ENCODE data around the gene TUB. TPM values are rescaled to one million over a fixed set of nuclear protein-coding genes. Genes with fewer than 3 reads are reported as not detected.

TUB gene
- total RNA-seq, 1 donor, result 2.2 TPM

DNA sequence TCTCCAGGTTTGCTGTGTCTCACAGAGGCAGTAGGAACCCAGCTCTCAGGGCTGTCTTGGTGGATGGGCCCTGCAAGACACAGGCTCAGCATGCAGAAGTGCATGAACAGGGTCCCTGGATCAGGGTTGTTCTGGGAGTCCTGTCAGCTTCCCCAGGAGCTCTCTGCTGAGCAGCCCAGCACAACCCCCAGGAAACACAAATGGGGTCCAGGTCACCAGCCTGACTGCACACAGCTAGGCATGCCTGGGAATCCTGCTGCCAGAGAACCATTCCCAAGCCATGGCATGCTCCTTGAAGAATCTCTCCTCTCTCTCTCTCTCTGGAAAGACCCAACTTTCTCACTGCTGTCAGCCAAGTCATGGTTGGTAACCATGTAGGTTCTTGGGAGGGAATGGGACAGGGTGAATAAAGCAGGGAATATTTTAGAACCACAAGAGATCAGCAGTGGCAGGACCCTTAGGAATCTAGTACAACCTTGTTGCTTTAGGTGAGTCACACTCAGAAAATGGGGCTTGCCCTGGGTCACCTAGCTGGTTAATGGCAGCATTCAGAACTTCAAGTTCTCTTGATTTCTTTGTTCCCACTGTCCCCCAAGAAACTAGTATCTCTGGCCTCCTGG, 21.4 kb downstream of the TUB start:
- DNase-seq (ENCODE audit: low read depth in 2 of 3, low spot score in 2 of 3), result no peak

DNA sequence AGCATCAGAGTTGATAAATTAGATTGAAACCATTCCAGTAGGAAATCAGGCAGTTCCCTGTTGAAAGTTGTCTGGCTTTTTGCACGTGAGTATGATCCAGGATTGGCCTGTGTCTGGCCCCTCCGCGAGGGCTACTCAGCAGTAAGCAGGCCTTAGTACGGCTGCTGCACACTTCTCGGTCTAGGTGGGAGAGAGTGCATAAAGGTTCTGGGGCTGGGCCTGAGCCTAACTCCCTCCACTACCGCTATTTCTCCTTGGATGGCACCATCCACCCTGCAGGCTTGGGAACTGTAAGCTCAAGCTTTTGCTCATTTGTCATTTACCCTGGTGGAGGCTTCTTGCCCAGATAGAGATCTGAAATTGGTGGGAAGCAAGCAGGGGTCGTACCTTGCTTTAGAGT, 22.0 kb downstream of the TUB start:
- DNase-seq (ENCODE audit: low read depth in 2 of 3, low spot score in 2 of 3), result no peak

DNA sequence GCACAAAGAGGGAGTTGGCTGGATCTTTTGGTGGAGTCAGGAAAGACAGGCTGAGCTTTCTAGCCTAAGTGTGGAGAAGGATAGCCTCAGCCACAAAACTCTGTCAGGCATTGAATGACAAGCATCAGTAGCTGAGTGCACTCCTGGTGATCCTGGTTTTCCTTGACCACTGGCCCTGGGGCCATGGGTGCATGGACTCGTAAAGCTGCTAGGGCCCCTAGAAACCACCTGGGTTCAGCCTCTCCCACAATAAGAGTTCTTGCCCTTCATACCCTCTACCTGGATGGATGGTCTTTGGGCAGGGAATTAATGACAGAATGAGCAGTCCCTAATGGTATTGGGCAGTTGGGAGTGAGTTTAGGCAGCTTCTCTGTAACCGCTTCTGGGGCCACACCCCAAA, 22.9 kb downstream of the TUB start:
- no peak for DNase-seq (ENCODE audit: low read depth in 2 of 3, low spot score in 2 of 3)

DNA sequence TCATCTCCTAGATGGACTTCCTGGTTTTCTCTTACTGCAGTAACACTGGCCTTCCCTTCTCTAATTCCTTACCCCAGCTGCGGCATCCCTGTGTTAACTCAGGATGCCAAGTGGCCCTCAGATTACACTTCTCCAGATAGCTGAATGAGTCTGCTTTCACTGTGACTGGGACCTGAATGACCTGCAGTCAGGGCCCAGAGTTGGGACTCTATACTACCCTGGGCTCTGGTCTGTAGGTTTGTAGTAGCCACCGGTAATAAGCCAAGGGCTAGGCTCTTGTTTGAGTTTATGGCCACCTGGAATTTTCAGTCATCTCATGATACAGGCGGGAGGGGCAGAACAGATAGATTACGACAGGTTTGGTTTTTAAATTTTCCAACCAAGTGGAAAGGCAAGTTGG, 24.1 kb downstream of the TUB start:
- DNase-seq (ENCODE audit: low read depth in 2 of 3, low spot score in 2 of 3), result no peak

DNA sequence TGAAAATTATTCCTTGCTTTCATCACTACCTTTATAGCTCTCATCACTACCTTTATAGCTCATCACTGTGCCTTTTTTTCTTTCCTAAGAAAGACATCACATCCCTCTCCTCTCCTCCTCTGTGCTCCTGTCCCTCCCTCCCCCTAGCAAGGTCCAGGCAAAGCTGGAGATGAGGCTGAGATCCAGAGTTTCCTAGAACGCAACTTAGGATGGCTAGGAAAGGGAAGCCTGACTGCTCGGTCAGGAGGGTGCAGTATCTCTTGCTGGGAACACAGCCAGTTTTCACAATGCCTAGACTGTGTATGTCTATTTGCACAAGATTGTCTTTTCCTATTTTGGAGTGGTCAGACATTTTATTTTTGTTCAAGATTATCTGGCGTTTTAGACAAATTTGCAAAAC, 24.7 kb downstream of the TUB start:
- DNase-seq (ENCODE audit: low read depth in 2 of 3, low spot score in 2 of 3), result no peak

DNA sequence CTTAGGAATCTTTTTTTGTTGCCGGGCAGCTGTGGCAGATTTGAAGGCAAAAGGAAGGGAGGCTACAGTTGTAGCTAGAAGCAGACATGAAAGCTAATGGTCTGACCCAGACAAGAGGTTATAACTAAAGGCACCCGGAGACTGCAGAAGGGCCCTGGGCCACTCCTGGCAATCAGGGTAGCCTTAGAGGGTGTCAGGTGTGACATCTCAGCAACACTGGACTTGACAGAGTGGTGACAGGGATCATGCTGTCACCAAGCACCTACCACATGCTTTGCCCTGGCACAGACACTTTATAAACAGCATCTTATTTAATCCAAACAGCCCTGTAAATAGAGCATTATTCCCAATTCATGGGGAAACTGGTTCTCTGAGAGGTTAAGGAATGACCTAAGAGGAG, 25.7 kb downstream of the TUB start:
- no peak for DNase-seq (ENCODE audit: low read depth in 2 of 3, low spot score in 2 of 3)

DNA sequence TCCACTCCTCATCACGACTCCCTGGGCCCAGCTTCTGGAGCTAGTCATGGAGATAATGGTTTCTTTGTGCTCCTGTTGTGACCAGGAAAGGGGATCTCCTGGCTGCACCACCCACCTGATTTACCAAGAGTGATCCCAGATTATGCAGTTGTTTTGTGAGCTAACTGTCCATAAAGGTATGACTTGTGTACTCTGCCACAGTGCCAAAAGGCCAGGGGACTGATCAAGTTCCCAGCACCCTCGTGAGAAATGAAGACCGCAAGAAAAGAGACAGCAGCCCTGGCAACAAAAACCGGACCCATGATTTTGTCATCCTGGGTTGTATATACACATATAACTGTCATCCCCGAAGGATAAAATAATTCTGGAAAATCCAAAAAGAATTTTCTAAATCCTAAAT, 26.6 kb downstream of the TUB start:
- DNase-seq (ENCODE audit: low read depth in 2 of 3, low spot score in 2 of 3), result no peak

DNA sequence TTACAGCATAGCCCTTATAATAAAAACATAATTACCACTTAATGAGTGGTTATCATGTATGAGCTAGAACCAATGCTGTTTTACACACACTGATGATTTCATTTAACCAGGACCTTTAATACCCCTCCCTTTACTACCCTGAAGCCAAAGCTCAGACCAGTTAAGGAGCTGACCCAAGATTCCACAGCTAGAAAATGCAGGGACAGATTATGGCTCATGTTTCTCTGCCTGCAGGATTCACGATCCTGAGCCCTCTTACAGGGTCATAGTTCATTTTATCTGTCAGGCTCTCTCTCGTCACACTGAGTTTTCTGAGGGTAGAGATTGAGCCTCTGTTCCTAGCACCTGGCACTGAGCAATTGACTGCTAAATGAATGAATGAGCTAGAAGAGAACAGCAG, 27.4 kb downstream of the TUB start:
- DNase-seq (ENCODE audit: low read depth in 2 of 3, low spot score in 2 of 3), result no peak

DNA sequence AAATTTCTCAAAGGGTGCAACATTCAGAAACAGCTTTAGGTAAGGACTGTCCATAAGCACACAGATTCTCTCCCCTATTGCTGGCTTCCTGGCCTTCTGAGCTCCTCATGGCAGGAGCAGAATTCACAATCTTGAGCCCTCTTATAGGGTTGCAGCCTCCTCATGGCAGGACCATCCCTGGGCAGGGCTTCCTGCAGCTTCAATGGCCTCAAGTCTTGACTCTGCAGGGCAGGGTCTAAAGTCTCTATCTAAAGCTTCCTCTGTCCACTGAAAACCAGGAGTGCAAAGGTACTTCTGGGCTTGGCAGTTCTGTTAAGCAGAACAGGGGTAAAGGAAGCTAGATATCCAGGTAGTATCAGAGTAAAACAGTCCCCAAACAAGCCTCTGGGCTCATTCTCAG, 28.7 kb downstream of the TUB start:
- no peak for DNase-seq (ENCODE audit: low read depth in 2 of 3, low spot score in 2 of 3)

DNA sequence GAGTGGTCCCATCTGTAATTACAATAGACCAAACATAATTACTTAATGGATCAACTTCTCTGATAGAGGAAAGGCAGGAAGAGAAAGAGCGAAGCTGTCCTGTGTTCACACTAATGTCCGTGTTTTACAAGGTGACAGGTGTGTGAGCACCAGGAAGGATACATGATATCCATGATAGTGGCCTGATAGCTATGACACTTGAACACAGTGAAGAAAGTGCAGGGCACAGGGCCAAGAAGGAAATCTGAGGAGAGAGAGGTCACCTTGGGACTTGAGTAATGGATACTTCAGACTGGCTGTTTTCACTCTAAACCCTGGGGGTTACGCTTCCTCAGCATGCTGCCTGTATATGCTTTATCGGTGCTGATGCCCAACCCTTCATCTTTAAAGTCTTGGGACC, 29.4 kb downstream of the TUB start:
- no peak for DNase-seq (ENCODE audit: low read depth in 2 of 3, low spot score in 2 of 3)

DNA sequence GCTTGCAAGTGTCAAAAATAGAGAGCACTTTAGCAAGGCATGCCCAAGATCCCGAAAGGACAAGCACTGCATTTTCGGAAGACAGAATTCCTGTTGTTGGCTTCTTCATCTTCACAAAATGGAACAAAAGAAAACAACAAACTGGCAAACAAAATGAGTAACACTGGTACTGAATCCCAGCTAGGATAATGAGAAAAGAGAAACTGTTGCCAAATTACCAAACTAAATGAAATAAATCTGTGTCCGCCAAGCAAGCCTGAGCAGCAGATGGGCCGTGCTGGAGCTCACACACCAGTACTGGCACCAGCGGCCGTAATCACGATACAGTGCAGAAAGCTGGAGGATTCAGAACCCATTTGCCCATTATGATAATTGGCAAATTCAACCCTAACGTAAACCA, 30.6 kb downstream of the TUB start:
- DNase-seq (ENCODE audit: low read depth in 2 of 3, low spot score in 2 of 3), result no peak

DNA sequence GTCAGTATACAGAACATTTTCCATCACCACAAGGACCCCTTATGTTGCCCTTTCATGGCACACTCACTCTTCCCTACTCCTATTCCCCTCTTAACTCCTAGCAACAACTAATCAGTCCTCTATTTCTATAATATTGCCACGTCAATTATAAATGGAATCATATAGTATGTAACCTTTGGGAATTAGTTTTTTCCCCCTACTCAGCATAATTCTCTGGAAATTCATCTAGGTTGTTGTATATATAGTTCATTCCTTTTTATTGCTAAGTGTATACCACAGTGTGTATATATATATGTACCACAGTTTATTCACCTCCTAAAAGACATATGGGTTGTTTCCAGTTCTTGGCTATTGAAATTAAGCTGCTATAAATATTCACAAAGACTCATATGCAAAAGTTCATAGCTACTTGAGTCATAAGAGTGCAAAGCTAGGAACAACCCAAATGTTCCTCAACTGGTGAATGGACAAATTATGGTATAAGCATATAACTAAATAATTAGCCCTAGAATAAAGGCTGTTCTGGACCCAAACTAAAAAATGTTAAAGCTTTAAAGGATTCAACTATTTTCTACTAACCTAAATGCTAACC, 41.3 kb downstream of the TUB start:
- DNase-seq (ENCODE audit: low read depth in 2 of 3, low spot score in 2 of 3), result no peak

DNA sequence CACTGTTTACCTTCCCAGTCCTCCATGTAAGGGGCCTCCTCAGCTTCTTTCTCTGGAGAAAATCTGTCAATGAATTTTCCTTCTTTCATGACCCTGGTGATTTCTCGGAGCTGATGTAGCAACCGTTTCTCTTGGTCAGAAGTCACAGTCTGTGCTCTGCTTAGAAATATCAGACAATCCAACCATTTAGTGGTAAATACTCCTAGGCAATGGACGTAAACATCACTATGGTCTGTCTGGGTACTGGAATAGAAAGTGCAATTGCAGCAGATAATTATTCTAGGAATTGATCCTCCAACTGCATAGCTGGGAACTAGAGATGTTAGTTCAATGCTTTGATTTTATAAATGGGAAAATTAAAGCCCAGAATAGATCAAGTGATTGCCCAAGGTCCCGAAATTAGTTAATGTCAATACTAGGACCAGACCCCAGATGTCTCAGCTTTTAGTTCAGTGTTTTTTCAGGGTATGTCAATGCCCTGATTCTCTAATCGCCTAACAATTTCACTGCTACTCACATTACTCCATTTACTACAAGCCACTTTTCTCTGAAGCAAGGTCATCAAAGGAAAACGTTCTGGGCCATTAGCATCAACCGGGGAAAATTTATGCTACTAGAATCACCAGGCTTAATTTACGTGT, 45.8 kb downstream of the TUB start:
- DNase-seq (ENCODE audit: low read depth in 2 of 3, low spot score in 2 of 3), result no peak

DNA sequence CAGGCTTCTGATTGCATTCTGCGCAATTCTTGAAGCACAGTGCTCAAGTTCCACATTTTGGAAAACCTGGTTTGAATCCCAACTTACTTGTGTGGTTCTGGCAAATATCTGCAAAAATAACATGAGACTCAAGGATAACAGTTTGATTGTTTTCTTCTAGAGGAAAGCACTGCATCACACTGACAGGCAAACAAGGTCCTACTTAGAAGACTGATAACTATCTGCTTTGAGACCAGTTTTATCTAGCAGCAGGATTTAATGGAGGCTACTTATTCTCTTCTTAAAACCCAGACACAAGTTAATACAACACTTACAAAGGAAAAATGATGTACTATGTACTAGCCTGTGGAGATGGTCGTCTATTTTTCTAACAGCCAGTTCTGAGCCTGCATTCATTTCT, 46.4 kb downstream of the TUB start:
- DNase-seq (ENCODE audit: low read depth in 2 of 3, low spot score in 2 of 3), result no peak

DNA sequence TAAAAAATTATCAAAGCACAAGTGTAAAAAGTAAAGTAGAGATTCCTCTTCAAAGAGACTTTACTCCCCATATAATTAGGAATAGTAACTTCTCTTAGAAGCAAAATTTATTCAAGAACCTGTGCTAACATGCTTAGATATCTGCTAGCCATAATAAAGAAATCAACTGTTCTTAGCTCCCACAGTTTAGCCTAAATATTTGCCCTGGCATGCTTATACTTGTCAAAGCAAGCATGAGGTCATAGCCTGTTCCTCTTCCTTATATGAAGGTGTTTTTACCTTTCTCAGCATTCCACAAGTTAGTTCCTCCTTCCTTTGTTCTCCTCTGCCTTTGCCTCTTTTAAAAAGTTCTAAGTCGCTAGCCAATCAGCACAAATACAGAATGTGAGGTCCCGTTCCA, 57.5 kb downstream of the TUB start:
- no peak for DNase-seq (ENCODE audit: low read depth in 2 of 3, low spot score in 2 of 3)

DNA sequence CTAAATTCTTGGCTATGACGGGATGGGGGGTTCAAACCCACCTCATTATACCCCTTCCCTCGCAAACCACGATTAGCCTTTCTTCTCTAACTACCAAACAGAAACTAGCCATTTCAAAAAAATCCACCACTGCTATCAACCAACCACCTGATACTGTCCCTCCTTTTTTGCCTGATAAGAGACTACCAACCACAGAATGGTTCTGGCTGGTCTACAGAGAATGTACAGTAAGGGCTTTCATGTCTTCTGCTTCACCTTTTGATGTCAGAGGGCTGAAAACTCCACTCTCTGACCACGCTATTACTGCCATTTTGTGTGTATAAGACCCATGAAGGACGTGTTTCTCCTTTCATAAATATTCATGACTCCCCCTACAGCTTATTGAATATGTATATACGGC, 68.7 kb downstream of the TUB start:
- DNase-seq (ENCODE audit: low read depth in 2 of 3, low spot score in 2 of 3), result no peak

Other genes with a start within 250 kb of the TUB start
- under 0.01 TPM for gene OR10A6, start 149.9 kb upstream of the TUB start, total RNA-seq
- under 0.01 TPM for gene OR10A3, start 139.5 kb upstream of the TUB start, total RNA-seq
- not detected for gene NLRP10, start 115.8 kb upstream of the TUB start, total RNA-seq
- gene EIF3F, start 93.9 kb upstream of the TUB start, total RNA-seq, result 1,083 TPM
- gene RIC3, start 87.8 kb downstream of the TUB start, total RNA-seq, result 5.7 TPM
- 0.27 TPM for gene LMO1, start 182.7 kb downstream of the TUB start, total RNA-seq

All from hematopoietic multipotent progenitor cell (in vitro differentiated cells).